Measurements from ENCODE around the gene SASH1.

SASH1 gene

GRCh38 chr6:148457137-148457842 is 114.7 kb downstream of the SASH1 start:
- TF ChIP-seq EZH2 (IDR thresholded peaks at IDR 0.05; ENCODE audit: borderline replicate concordance, low read length) (no peak), CTCF (IDR thresholded peaks at IDR 0.05; ENCODE audit: low read length) (no peak)
- Histone ChIP-seq H3K79me2 (ENCODE audit: insufficient read depth, low read length) (no peaks in the 10 kb centered on the region), H3K4me2 (ENCODE audit: low read length) (no peak overlapping the region), H3K9me2 (ENCODE audit: low read depth, low read length) (no peaks in the 10 kb centered on the region), H3K4me1 (ENCODE audit: insufficient read depth, low read length, severe bottlenecking) (no peaks in the 10 kb centered on the region), H3K36me3 (ENCODE audit: insufficient read depth, low read length) (no peaks in the 10 kb centered on the region), H2AFZ (ENCODE audit: low read length) (no peak overlapping the region), H3F3A (ENCODE audit: insufficient read depth, low read length) (no peaks in the 10 kb centered on the region), H3K27ac (ENCODE audit: low read depth, low read length, poor library complexity, severe bottlenecking) (no peak overlapping the region), H3K27me3 (ENCODE audit: insufficient read depth, low read length) (no peaks in the 10 kb centered on the region), H3K9ac (ENCODE audit: low read length) (no peak overlapping the region), H3K4me3 (ENCODE audit: low read depth, low read length, poor library complexity, severe bottlenecking) (no peak overlapping the region), H3K9me3 (ENCODE audit: low read length) (no peaks in the 10 kb centered on the region), H4K20me1 (ENCODE audit: insufficient read depth, low read length) (no peaks in the 10 kb centered on the region)

- H2AFZ ChIP-seq (ENCODE audit: low read length): no peak overlapping the region
- no peaks in the 10 kb centered on the region for H3K4me1 ChIP-seq (ENCODE audit: insufficient read depth, low read length, severe bottlenecking)
- no peak overlapping the region for H3K4me2 ChIP-seq (ENCODE audit: low read length)
- H3K27me3 ChIP-seq (ENCODE audit: insufficient read depth, low read length): no peaks in the 10 kb centered on the region
- H3F3A ChIP-seq (ENCODE audit: insufficient read depth, low read length): no peaks in the 10 kb centered on the region
- H3K36me3 ChIP-seq (ENCODE audit: insufficient read depth, low read length): no peaks in the 10 kb centered on the region
- H4K20me1 ChIP-seq (ENCODE audit: insufficient read depth, low read length): no peaks in the 10 kb centered on the region
- no peak overlapping the region for H3K9ac ChIP-seq (ENCODE audit: low read length)
- no peaks in the 10 kb centered on the region for H3K9me3 ChIP-seq (ENCODE audit: low read length)
- H3K27ac ChIP-seq (ENCODE audit: low read depth, low read length, poor library complexity, severe bottlenecking): no peak overlapping the region
- no peaks in the 10 kb centered on the region for H3K79me2 ChIP-seq (ENCODE audit: insufficient read depth, low read length)
- H3K4me3 ChIP-seq (ENCODE audit: low read depth, low read length, poor library complexity, severe bottlenecking): no peak overlapping the region
- no peak for TF ChIP-seq CTCF (IDR thresholded peaks at IDR 0.05; ENCODE audit: low read length)
- TF ChIP-seq EZH2 (IDR thresholded peaks at IDR 0.05; ENCODE audit: borderline replicate concordance, low read length): no peak
- no peaks in the 10 kb centered on the region for H3K9me2 ChIP-seq (ENCODE audit: low read depth, low read length)
Measured at GRCh38 chr6:148457843-148458159, 115.2 kb downstream of the SASH1 start.

- Histone ChIP-seq H3K4me3 (ENCODE audit: low read depth, low read length, poor library complexity, severe bottlenecking) (no peak overlapping the region), H3K9ac (ENCODE audit: low read length) (no peak overlapping the region), H3K36me3 (ENCODE audit: insufficient read depth, low read length) (no peaks in the 10 kb centered on the region), H3F3A (ENCODE audit: insufficient read depth, low read length) (no peaks in the 10 kb centered on the region), H2AFZ (ENCODE audit: low read length) (no peak overlapping the region), H3K4me2 (ENCODE audit: low read length) (no peak overlapping the region), H3K9me3 (ENCODE audit: low read length) (no peaks in the 10 kb centered on the region), H3K27ac (ENCODE audit: low read depth, low read length, poor library complexity, severe bottlenecking) (no peak overlapping the region), H3K4me1 (ENCODE audit: insufficient read depth, low read length, severe bottlenecking) (no peaks in the 10 kb centered on the region), H3K27me3 (ENCODE audit: insufficient read depth, low read length) (no peaks in the 10 kb centered on the region), H3K79me2 (ENCODE audit: insufficient read depth, low read length) (no peaks in the 10 kb centered on the region), H4K20me1 (ENCODE audit: insufficient read depth, low read length) (no peaks in the 10 kb centered on the region), H3K9me2 (ENCODE audit: low read depth, low read length) (no peaks in the 10 kb centered on the region)
- TF ChIP-seq EZH2 (IDR thresholded peaks at IDR 0.05; ENCODE audit: borderline replicate concordance, low read length) (no peak), CTCF (IDR thresholded peaks at IDR 0.05; ENCODE audit: low read length) (no peak)
Measured at GRCh38 chr6:148459238-148459637, 116.6 kb downstream of the SASH1 start.
